ENCODE results near the gene LRP6. TPM values are rescaled to one million over a fixed set of nuclear protein-coding genes. Genes with fewer than 3 reads are reported as not detected.

Gene LRP6
- total RNA-seq, 1 donor from 2014 or later, result 44.4 TPM

GRCh38 chr12:12171991-12172511 is 94.8 kb downstream of the LRP6 start:
- no peaks in the 10 kb centered on the region for H3K36me3 ChIP-seq (ENCODE audit: control insufficient read depth in 3 of 3, insufficient read depth in 3 of 3, low read length in 3 of 3)
- H3K9ac ChIP-seq (ENCODE audit: low read depth in 1 of 3, low read length in 3 of 3), result no peak overlapping the region
- no peaks in the 10 kb centered on the region for H3K27me3 ChIP-seq (ENCODE audit: control insufficient read depth in 3 of 3, insufficient read depth in 3 of 3, low read length in 3 of 3)
- no peak overlapping the region for H3K27ac ChIP-seq (ENCODE audit: low read depth, low read length)
- no peaks in the 10 kb centered on the region for H3K9me3 ChIP-seq (ENCODE audit: control insufficient read depth in 3 of 3, low read length in 3 of 3)
- peaks cover 0 to 4% (median 0%) of the 10 kb centered on the region in 3 donors for H3K4me1 ChIP-seq (ENCODE audit: control insufficient read depth in 3 of 3, insufficient read depth in 3 of 3, low read length in 3 of 3)
- no peak overlapping the region for H3K4me3 ChIP-seq (ENCODE audit: low read length in 3 of 3)

DNA sequence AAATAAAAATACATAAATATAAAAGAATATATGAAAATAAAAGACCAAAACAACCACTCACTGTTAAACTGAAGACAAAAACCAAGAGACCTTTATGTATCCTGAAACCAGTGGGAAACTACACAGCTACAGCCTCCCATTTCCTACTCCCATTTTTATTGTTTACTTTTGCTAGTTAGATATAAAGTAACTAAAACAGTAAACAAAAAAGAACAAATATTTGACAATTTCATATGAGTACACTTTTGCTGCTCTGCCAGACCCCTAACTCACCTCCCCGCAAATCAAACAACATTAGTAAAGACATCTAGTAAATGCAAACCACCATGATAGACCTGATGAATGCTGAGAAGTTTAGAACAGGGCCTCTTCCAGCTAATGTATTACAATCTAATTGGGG is 99.0 kb downstream of the LRP6 start:
- Histone ChIP-seq H3K27me3 (ENCODE audit: control insufficient read depth in 3 of 3, insufficient read depth in 3 of 3, low read length in 3 of 3) (no peaks in the 10 kb centered on the region), H3K36me3 (ENCODE audit: control insufficient read depth in 3 of 3, insufficient read depth in 3 of 3, low read length in 3 of 3) (peaks cover 0 to 3% (median 0%) of the 10 kb centered on the region in 3 donors), H3K9me3 (ENCODE audit: control insufficient read depth in 3 of 3, low read length in 3 of 3) (no peaks in the 10 kb centered on the region), H3K9ac (ENCODE audit: low read depth in 1 of 3, low read length in 3 of 3) (no peak overlapping the region), H3K27ac (ENCODE audit: low read depth, low read length) (no peak overlapping the region), H3K4me1 (ENCODE audit: control insufficient read depth in 3 of 3, insufficient read depth in 3 of 3, low read length in 3 of 3) (peaks cover 0 to 4% (median 0%) of the 10 kb centered on the region in 3 donors), H3K4me3 (ENCODE audit: low read length in 3 of 3) (no peak overlapping the region)

DNA sequence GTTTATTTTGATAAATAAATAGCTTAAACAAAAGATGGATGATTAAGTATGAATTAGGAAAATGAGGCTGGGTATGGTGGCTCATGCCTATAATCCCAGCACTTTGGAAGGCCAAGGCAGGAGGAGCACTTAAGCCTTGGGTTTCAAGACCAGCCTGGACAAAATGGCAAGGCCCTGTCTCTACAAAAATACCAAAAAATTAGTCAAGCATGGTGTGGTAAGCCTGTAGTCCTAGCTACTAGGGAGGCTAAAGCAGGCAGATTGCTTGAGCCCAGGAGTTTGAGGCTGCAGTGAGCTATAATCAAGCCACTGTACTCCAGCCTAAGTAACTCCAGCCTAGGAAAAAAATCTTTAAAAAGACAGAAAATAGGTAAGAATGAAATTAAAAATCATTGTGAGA is 100.1 kb downstream of the LRP6 start:
- peaks cover 0 to 3% (median 0%) of the 10 kb centered on the region in 3 donors for H3K36me3 ChIP-seq (ENCODE audit: control insufficient read depth in 3 of 3, insufficient read depth in 3 of 3, low read length in 3 of 3)
- H3K4me3 ChIP-seq (ENCODE audit: low read length in 3 of 3), result no peak overlapping the region
- no peaks in the 10 kb centered on the region for H3K4me1 ChIP-seq (ENCODE audit: control insufficient read depth in 3 of 3, insufficient read depth in 3 of 3, low read length in 3 of 3)
- no peaks in the 10 kb centered on the region for H3K9me3 ChIP-seq (ENCODE audit: control insufficient read depth in 3 of 3, low read length in 3 of 3)
- no peak overlapping the region for H3K27ac ChIP-seq (ENCODE audit: low read depth, low read length)
- H3K27me3 ChIP-seq (ENCODE audit: control insufficient read depth in 3 of 3, insufficient read depth in 3 of 3, low read length in 3 of 3), result no peaks in the 10 kb centered on the region
- H3K9ac ChIP-seq (ENCODE audit: low read depth in 1 of 3, low read length in 3 of 3), result no peak overlapping the region

- H3K9me3 ChIP-seq (ENCODE audit: control insufficient read depth in 3 of 3, low read length in 3 of 3), result no peaks in the 10 kb centered on the region
- peaks cover 6 to 18% (median 14%) of the 10 kb centered on the region in 3 donors for H3K4me1 ChIP-seq (ENCODE audit: control insufficient read depth in 3 of 3, insufficient read depth in 3 of 3, low read length in 3 of 3)
- no peak overlapping the region for H3K9ac ChIP-seq (ENCODE audit: low read depth in 1 of 3, low read length in 3 of 3)
- H3K27me3 ChIP-seq (ENCODE audit: control insufficient read depth in 3 of 3, insufficient read depth in 3 of 3, low read length in 3 of 3), result no peaks in the 10 kb centered on the region
- no peak overlapping the region for H3K4me3 ChIP-seq (ENCODE audit: low read length in 3 of 3)
- peaks cover 2 to 6% (median 4%) of the 10 kb centered on the region in 3 donors for H3K36me3 ChIP-seq (ENCODE audit: control insufficient read depth in 3 of 3, insufficient read depth in 3 of 3, low read length in 3 of 3)
- no peak overlapping the region for H3K27ac ChIP-seq (ENCODE audit: low read depth, low read length)
Measured at GRCh38 chr12:12159988-12160387, 106.9 kb downstream of the LRP6 start.

DNA sequence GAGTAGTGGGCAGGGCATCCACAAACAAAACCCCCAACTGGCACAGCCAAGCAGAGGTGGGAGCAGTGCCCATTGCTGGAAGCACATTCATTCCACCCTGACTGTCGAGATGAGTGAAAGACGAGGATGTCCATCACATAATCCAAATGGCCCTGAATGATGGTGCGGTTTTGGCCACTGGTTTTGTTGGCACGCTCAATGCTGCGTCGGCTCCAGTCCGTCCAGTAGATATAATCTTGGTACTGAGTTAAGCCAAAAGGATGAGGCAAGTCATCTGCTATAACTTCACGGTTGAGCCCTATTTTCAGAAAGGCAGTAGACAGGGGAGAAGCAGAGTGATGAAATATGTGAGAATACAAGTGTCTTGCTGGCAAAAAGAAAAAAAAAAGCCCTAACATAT is 108.0 kb downstream of the LRP6 start:
- Histone ChIP-seq H3K4me1 (ENCODE audit: control insufficient read depth in 3 of 3, insufficient read depth in 3 of 3, low read length in 3 of 3) (peaks cover 6 to 18% (median 14%) of the 10 kb centered on the region in 3 donors), H3K36me3 (ENCODE audit: control insufficient read depth in 3 of 3, insufficient read depth in 3 of 3, low read length in 3 of 3) (peaks cover 2 to 4% (median 4%) of the 10 kb centered on the region in 3 donors), H3K27ac (ENCODE audit: low read depth, low read length) (peak overlapping the region; percentile 0)

DNA sequence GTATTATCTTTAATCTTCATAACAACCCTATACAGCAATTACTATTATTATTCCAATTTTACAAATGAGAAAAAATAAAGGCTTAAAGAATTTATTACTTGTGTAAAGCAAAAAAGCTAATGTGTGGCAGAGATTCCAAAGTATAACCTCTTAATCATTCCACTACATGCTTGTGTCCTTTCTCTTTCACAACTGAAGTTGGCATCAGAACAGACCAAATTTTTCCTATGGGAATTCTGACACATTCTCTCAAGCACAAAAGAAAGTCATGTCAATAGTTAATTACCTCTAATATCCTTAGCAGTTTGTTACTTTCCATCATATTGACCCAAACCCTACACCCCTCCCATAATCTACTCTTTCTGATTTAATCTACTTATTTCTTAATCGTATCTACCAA is 109.4 kb downstream of the LRP6 start:
- Histone ChIP-seq H3K27ac (ENCODE audit: low read depth, low read length) (no peak overlapping the region), H3K9ac (ENCODE audit: low read depth in 1 of 3, low read length in 3 of 3) (no peak overlapping the region), H3K9me3 (ENCODE audit: control insufficient read depth in 3 of 3, low read length in 3 of 3) (no peaks in the 10 kb centered on the region), H3K4me1 (ENCODE audit: control insufficient read depth in 3 of 3, insufficient read depth in 3 of 3, low read length in 3 of 3) (peaks cover 6 to 18% (median 14%) of the 10 kb centered on the region in 3 donors), H3K4me3 (ENCODE audit: low read length in 3 of 3) (no peak overlapping the region), H3K36me3 (ENCODE audit: control insufficient read depth in 3 of 3, insufficient read depth in 3 of 3, low read length in 3 of 3) (peaks cover 4 to 5% (median 4%) of the 10 kb centered on the region in 3 donors), H3K27me3 (ENCODE audit: control insufficient read depth in 3 of 3, insufficient read depth in 3 of 3, low read length in 3 of 3) (no peaks in the 10 kb centered on the region)

More for the DNA sequence above, 108.0 kb downstream of the LRP6 start:
- H3K27me3 ChIP-seq (ENCODE audit: control insufficient read depth in 3 of 3, insufficient read depth in 3 of 3, low read length in 3 of 3), result no peaks in the 10 kb centered on the region
- H3K9ac ChIP-seq (ENCODE audit: low read depth in 1 of 3, low read length in 3 of 3), result no peak overlapping the region
- H3K4me3 ChIP-seq (ENCODE audit: low read length in 3 of 3), result no peak overlapping the region
- H3K9me3 ChIP-seq (ENCODE audit: control insufficient read depth in 3 of 3, low read length in 3 of 3), result no peaks in the 10 kb centered on the region

GRCh38 chr12:12156828-12157227 is 110.0 kb downstream of the LRP6 start:
- H3K4me1 ChIP-seq (ENCODE audit: control insufficient read depth in 3 of 3, insufficient read depth in 3 of 3, low read length in 3 of 3), result peaks cover 6 to 18% (median 14%) of the 10 kb centered on the region in 3 donors
- no peak overlapping the region for H3K9ac ChIP-seq (ENCODE audit: low read depth in 1 of 3, low read length in 3 of 3)
- H3K9me3 ChIP-seq (ENCODE audit: control insufficient read depth in 3 of 3, low read length in 3 of 3), result no peaks in the 10 kb centered on the region
- peaks cover 4 to 5% (median 4%) of the 10 kb centered on the region in 3 donors for H3K36me3 ChIP-seq (ENCODE audit: control insufficient read depth in 3 of 3, insufficient read depth in 3 of 3, low read length in 3 of 3)
- H3K4me3 ChIP-seq (ENCODE audit: low read length in 3 of 3), result no peak overlapping the region
- no peaks in the 10 kb centered on the region for H3K27me3 ChIP-seq (ENCODE audit: control insufficient read depth in 3 of 3, insufficient read depth in 3 of 3, low read length in 3 of 3)
- H3K27ac ChIP-seq (ENCODE audit: low read depth, low read length), result no peak overlapping the region

GRCh38 chr12:12156116-12156515 is 110.7 kb downstream of the LRP6 start:
- Histone ChIP-seq H3K27me3 (ENCODE audit: control insufficient read depth in 3 of 3, insufficient read depth in 3 of 3, low read length in 3 of 3) (no peaks in the 10 kb centered on the region), H3K4me1 (ENCODE audit: control insufficient read depth in 3 of 3, insufficient read depth in 3 of 3, low read length in 3 of 3) (peaks cover 6 to 18% (median 14%) of the 10 kb centered on the region in 3 donors), H3K36me3 (ENCODE audit: control insufficient read depth in 3 of 3, insufficient read depth in 3 of 3, low read length in 3 of 3) (peaks cover 4 to 5% (median 4%) of the 10 kb centered on the region in 3 donors), H3K9me3 (ENCODE audit: control insufficient read depth in 3 of 3, low read length in 3 of 3) (no peaks in the 10 kb centered on the region), H3K27ac (ENCODE audit: low read depth, low read length) (no peak overlapping the region), H3K4me3 (ENCODE audit: low read length in 3 of 3) (no peak overlapping the region), H3K9ac (ENCODE audit: low read depth in 1 of 3, low read length in 3 of 3) (no peak overlapping the region)

GRCh38 chr12:12153596-12153995 is 113.2 kb downstream of the LRP6 start:
- H3K27me3 ChIP-seq (ENCODE audit: control insufficient read depth in 3 of 3, insufficient read depth in 3 of 3, low read length in 3 of 3), result no peaks in the 10 kb centered on the region
- H3K9ac ChIP-seq (ENCODE audit: low read depth in 1 of 3, low read length in 3 of 3), result no peak overlapping the region
- H3K9me3 ChIP-seq (ENCODE audit: control insufficient read depth in 3 of 3, low read length in 3 of 3), result no peaks in the 10 kb centered on the region
- peaks cover 0 to 3% (median 0%) of the 10 kb centered on the region in 3 donors for H3K4me1 ChIP-seq (ENCODE audit: control insufficient read depth in 3 of 3, insufficient read depth in 3 of 3, low read length in 3 of 3)
- peaks cover 9 to 21% (median 14%) of the 10 kb centered on the region in 3 donors for H3K36me3 ChIP-seq (ENCODE audit: control insufficient read depth in 3 of 3, insufficient read depth in 3 of 3, low read length in 3 of 3)
- no peak overlapping the region for H3K4me3 ChIP-seq (ENCODE audit: low read length in 3 of 3)
- H3K27ac ChIP-seq (ENCODE audit: low read depth, low read length), result no peak overlapping the region

DNA sequence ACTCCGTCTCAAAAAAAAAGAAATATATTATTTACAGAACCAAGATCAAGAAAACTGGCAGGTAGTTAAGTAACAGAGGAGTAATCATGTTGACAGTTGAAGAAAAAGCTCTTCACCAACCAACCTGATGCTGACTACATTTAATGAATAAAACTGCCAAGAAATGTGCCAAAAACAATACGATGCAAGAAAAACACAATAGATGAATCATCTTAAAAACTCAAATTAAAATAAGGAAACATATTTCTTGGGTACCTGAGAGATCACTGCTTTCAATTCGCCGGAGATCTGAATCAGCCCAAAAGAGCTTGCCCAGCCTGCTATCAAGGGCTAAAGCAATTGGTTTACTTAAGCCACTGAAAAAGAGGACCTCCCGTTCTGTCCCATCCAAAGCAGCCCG is 119.7 kb downstream of the LRP6 start:
- H3K9ac ChIP-seq (ENCODE audit: low read depth in 1 of 3, low read length in 3 of 3), result no peak overlapping the region
- no peak overlapping the region for H3K4me3 ChIP-seq (ENCODE audit: low read length in 3 of 3)
- no peaks in the 10 kb centered on the region for H3K9me3 ChIP-seq (ENCODE audit: control insufficient read depth in 3 of 3, low read length in 3 of 3)
- no peaks in the 10 kb centered on the region for H3K4me1 ChIP-seq (ENCODE audit: control insufficient read depth in 3 of 3, insufficient read depth in 3 of 3, low read length in 3 of 3)
- H3K36me3 ChIP-seq (ENCODE audit: control insufficient read depth in 3 of 3, insufficient read depth in 3 of 3, low read length in 3 of 3), result peaks cover 7 to 24% (median 10%) of the 10 kb centered on the region in 3 donors
- H3K27me3 ChIP-seq (ENCODE audit: control insufficient read depth in 3 of 3, insufficient read depth in 3 of 3, low read length in 3 of 3), result no peaks in the 10 kb centered on the region
- H3K27ac ChIP-seq (ENCODE audit: low read depth, low read length), result no peak overlapping the region
